HG03025 (cell line): ENCODE measurements around the gene ZNF445.
A peak's percentile ranks its signal among the peaks of the same experiment; 100 is the strongest.
"Not testable (repeated sequence)": the region's sequence is repeated elsewhere in the genome, so short reads cannot be mapped to it uniquely, and the experiment has no call there.

Experiments
- ATAC-seq: cut with Tn5 transposase; IDR thresholded peaks from one replicate; pipeline ENCODE4 v1.9.1; 2021; ENCODE audit warnings: mild to moderate bottlenecking, moderate library complexity; ENCODE audit not compliant: unreplicated experiment, low FRiP score

ZNF445 gene

DNA sequence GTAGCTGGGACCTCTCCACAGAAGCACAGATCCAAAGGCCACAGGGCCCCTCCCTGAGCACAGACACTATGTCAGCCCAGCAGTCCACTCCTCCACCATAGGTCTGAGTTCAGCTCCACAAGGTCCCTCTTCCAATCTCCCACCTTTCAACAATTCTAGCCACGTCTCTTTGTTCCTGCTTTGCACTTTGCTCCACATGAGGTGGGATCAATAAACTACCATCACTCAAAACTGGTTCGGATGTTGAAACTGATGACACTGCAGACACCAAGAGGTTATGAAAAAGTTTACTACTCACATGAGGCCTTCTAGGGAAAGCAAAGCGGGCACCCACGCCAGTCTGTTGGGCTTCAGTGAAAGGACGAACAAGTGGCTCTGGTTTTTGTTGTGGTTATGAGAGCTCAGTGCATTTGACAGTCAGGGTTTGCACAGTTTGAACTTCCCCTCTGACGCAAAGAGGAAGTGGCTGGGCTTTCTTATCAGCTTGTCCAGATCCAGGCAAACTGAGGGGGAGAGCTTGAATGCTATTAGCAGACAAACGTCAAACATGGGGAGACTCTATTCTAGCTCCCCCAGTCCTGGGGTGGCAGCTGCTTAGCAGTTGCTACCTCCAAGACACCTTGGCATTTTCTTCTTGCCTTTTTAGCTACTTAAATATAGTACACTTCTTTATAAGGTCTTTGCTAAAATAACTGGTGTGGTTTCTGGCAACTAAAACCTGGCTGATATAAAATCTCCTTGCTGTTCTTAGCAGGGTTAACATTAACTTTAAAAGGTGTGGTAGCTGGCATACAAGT, 37.8 kb downstream of the ZNF445 start:
- peak; percentile 95 for ATAC-seq

DNA sequence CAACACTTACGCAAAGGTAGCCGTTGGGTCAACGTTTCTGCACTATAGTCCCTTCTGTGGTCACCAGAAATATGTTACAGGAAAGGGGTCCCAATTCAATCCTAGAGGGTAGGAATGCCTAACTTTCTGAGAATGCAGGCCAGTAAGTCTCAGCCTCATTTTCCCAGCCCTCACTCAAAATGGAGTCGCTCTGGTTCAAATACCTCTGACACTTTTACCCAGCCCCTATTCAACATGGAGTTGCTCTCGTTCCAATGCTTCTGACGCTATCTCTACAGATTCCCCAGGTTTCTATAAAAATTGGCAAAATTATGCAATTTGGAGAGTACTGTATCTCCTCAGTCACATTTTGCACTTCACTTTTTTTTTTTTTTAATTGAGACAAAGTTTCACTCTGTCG, 39.7 kb downstream of the ZNF445 start:
- ATAC-seq = no peak

DNA sequence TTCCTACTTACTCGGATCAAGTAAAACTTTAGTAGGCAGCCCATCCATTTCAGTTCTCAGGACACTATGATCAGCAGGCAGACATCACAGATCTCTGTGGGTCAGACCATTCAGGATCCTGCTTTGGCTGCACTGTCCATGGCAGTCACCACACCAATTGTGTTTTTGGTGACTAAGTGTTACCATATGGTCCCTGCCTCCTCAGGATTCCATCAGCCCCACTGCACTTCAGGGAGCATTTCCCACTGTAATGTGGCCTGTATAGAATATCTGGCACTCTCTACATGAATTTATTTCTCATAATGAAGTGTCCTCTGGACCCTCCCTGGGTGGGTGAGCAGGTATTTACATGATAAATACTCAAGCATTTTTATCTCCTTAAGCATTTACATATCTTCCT, 41.3 kb downstream of the ZNF445 start:
- ATAC-seq = no peak

DNA sequence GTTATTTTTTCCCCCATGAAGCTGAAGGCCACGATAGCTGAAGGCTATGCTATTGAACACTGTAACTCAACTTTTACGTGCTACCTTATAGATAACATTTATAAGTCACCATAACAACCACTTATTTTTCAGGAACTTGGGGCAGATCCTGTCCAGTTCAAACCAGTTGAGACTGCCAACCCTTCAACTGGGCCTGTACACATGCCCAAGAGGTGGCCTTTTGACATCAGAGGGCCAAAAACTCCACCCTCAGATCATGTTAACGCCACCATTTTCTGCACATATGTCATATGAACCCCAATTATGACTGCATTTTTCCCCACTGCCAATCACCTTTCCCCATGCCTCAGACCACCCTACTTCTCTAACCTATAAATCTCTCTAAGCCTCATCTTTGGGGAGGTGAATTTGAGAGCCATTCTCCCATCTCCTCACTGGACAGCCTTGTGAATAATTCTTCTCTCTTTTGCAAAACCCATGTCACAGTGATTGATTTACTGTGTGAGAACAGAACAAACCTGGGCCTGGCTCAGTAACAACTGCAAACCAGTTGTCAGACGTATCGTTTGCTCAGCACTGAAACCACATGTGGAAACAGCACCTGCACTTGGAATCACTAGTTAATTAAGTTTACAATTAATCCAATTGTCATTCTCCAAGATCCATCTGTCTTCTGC, 42.5 kb downstream of the ZNF445 start:
- no peak for ATAC-seq

DNA sequence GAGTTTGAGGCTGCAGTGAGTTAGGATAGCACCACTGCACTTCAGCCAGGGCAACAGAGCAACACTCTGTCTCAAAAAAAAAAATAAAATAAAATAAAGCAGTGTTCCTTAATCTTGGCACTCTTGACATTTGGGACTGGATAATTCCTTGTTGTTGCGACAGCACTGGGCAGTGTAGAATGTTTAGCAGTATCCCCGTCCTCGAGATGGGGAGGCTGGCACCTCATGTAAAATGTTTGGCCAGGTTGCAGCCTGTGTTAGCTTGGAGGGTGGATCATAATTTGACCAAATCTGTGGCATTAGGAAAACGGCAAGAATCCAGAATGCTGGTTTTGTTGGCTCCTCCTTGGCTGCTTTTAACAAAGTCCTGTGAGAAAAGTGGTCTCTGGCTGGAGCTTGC, 47.0 kb downstream of the ZNF445 start:
- no peak for ATAC-seq

DNA sequence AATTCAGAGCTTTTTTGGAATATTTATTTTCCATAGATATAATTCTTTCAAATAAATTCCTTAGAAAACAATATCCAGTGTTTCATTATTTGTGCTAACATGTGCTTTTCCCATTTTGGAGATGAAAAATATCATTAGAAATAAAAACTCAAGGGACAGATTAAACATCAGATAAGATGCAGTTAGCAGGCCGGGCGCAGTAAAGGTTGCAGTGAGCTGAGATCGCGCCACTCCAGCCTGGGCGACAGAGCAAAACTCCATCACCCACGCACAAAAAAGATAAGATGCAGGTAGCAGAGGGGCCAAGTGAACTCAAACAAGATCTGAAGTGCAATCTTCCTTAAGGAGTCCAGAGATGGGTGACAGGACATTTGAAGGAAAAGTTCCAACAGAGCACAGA, 48.0 kb downstream of the ZNF445 start:
- ATAC-seq = no peak

DNA sequence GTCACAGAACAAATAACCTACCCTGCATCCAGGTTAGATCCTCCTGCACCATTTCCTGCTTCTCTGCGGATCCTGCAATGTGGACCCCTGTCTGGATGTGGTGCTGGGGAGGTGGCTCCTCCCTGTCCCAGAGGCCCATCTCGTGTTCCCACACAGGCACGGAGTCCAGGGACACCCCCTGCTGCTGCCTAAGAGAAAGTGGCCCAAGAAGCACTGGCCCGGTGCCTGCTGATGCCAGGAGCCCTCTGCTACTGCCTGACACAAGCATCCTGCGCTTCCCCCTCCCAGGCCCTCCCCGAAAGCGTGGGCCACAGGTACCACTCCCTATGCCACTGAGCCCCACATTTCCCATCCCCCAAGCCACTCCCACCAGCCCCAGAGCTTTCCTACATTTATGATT, 48.6 kb downstream of the ZNF445 start:
- no peak for ATAC-seq

DNA sequence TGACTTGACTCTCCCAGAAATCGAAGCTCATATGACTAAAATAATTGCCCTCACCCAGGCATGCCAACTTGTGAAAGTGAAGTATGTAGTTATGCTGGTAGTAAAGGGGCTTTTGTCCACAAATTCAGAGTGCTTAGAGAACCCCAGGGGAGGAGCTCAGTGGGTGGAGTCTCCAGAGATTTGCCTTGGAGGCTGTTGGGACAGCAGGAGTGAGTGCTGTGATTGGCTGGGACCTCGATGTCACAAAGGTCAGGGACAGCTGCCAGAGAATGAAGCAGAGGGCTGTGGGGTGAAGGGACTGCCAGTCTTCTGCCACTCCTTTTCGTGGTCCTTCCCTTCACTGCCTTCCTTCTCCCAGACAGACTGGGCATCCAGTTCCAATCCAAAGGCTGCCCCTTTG, 49.8 kb downstream of the ZNF445 start:
- ATAC-seq = no peak

DNA sequence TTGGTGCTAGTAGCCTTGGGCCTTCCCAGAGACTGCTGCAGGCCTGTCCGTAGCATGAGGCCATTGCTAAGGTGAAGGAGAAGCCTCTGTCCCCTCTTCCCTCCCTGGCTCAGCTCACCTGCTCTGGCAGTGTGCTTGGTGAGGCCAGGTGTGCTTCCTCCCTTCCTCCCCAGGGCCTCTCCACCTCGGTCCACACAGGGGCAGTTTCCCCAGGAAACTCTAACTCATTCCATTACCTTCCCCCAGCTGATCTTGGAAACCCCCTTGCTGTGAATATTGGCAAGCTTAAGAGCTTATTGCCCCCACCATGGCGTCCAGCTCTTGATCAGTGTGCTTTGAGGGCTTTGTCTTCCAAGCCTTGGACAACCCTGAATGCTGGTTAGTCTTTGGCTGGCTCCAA, 52.7 kb downstream of the ZNF445 start:
- ATAC-seq = no peak

DNA sequence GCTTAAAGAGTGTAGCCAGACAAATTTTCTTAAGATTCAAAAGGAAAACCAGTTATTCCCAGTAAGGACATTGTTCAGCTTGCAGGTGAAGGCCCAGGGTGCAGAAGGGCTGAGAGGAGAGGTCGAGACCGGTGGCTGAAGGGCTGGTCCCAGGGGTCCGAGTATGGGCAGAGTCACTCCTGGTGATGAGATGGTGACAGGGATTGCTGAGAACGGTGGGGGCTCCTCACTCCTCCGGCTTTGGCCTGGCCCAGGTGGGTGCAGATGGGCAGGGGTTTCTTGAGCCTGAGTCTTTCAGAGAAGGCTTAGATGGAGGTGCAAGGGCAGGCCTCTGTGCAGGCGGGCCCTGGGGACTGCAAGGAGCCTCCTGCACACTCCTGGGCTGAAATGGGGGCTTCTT, 56.2 kb downstream of the ZNF445 start:
- no peak for ATAC-seq

DNA sequence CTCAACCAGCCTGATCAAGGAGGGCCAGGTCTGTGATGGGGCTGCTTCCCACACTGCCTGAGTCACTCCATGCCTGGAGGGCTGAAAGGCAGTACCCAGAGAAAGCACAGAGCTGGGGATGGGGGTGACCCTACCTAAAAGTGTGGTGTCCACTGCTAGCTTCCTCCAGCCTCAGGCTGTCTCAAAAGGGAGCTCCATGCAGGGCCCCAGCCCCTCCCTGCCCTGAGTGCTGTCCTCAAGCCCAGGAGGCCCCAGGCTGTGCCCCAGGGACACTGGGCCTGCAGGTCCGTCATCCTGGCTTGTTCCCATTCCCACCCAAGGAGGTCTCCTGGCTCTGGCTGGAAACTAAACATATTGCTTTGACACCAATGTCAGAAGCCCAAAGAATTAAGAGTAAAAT, 56.8 kb downstream of the ZNF445 start:
- ATAC-seq = no peak

DNA sequence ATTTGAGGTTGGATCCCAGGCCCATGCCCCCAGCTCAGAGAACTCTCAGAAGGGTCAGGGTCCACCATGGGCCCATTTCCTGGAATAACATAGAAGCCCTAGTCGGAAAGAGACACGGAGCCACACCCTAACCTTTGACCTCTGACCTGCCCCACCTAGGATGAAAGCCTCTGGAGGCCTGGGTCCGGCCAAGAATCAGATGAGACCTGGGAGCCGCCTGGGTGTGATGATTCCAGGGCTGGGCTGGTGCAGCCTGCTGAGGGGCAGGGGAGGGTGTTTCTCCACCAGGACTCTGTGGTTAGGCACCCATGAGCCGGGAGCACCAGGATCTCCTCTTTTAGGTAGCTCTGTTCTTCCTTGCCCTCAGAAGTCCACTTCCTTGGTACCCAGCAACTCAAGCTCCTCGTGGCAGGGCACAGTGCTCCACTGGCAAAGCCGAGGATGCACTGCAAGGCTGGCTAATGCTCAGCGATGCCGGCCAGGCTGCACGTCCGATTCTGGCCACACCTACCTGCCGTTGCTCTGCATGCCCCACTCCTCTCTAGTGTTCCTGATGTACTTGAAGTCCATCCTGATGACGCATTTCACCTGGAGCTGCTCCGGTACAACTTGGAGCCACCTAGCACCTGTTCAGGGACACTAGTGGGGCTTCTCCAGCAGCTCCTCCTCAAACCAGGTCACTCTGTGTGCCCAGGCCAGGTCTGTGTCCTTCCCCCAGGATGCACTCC, 57.4 kb downstream of the ZNF445 start:
- no peak for ATAC-seq

DNA sequence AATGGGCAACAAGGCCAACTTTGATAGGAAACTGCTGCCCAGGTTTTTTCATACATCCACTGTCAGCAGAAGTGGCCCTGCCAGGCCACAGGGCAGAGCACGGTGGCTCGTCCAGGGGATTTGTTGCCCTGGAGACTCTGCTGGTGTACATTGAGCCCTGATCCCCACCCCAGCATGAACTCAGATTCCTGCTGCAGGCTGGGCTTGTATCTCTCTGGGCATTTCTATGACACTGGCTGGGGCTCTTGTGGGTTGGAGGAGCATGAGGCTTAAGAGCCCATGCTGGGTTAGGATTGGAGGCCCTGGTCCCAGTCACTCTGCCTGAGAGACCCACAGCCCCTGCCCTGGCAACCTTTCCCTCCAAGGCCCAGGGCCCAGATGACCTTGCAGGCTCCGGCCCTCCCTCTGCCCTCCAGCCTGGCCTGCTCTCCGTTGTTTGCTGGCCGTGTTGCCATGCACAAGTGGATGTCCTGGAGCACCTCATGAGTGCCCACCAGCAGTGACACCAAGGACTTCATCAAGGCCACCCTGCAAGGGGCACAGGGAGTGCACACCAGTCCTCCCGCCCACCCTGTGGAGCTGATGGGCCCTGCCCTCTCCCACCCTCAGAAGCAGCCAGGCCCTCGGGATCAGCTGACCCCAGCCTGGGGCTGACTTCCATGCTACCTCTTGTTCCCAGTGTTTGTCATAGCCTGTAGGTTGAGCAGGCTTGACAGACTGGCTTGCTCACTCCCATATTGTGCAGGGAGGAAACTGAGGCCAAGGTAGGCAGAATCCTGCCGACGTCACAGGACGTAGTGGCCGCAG, 58.2 kb downstream of the ZNF445 start:
- no peak for ATAC-seq

DNA sequence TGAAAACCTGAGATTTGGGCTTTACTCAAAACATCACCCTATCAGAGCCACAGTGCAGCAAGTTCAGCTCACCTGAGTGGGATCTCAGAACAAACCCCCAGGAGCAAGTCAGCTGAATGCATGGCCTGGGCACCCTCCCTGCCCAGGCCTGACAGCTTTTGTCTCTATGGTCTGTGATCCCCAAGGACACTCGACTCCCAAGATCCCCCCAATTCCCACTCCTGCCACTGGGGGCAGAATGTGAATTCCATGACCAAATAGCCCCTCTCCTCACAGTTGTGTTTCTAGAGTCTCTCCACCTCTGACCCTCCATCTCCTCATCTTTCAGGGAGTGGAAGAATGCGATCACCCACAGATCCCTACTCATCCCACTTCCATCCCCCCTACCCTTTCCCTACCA, 58.9 kb downstream of the ZNF445 start:
- ATAC-seq = no peak

DNA sequence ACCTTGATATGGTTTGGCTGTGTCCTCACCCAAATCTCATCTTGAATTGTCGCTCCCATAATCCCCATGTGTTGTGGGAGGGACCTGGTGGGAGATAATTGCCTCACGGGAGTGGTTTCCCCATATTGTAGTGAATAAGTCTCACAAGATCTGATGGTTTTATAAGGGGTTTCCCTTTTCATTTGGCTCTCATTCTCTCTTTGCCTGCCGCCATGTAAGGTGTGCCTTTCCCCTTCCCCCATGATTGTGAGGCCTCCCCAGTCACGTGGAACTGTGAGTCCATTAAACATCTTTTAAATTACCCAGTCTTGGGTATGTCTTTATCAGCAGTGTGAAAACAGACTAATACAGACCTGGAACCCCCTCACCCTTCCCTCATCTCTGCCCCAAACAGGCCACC, 59.4 kb downstream of the ZNF445 start:
- not testable (repeated sequence) for ATAC-seq

DNA sequence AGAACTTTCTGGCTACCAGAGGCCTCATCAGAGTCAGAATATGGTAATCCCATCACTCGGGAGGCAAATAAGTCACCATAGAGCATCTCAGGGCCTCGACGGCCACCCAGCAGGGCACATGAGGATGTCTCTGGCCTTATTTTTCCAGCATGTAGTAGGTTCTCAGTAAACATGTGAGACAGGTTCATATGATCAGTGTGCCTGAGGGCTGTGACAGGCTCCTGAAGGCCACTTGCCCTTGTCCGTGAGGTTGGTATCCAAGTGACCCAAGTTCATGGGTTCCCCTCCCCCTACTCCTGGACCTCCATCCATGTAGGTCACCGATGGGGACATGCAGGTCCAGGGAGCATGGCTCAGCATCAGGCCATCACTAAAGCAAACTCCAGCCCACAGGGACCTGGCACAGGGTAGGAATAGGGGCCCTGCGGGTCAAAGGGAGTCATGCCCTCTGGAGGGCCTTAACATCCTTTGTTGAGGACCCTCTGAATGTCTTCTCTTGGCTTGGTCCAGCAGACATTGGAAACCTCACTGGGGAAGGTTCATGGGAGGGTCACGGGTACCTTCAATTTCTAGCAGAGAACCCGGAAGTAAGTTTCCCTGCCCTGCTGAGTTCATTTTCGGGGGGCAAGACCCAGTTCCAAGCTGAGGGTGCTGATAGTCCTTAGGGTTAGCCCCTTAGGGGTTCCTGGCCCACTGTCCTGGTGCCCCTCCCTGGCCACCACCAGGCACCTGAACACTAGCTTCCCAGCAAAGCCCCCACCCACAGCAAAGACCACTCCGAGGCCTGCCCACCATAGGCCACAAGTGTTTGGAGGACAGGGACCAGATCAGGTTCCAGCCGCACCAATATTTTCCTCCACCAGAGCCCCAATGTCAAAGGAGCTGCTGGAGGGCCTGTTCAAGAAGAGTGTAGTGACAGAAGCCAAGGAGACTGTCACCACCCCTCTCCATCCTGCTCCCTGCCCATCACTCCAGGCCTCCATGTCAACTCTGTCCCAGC, 61.1 kb downstream of the ZNF445 start:
- no peak for ATAC-seq

DNA sequence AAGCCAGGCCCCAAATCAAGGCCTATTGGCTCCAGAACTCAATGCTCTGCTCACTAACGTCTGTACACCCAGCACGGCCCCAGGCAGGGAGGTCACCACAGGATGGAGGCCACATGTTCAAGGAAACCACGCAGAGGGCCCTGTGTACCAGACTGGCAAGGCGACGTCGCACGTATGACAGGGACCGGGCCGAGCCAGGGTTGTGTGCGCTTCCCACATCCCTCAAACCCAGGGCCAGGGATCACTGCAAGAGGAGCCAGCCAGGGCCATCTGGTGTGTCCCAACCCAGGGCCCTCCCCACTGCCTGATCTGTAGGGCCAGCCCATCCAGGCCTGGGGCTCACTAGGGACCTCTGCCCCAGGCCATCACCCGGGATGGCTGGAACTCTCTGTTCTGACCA, 62.0 kb downstream of the ZNF445 start:
- no peak for ATAC-seq

DNA sequence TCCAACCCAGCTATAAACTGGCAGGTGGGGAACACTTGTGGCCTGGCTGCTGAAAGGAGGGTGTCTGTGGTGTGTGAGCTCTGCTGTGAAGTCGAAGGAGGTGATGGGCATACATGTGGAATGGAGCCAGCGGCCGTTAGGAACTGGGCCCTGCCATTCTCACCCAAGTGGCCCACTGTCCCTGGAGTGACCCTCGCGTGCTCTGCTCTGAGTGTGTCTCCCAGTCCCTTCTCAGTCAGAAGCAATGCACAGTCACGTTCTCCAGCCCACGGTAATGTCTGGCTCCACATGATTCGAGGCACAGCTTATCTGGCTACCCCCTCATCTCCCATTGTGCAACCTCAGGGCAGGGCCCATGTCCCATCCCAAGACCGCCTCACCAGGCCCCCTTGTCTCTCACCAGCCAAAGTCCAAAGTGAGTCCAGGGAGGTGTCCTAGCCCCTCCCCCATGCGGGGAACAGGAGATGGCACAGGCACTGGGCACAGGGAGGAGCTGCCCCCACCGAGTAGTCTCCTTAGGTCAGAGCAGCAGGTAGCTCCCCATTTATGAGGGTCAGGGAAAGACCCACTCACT, 62.9 kb downstream of the ZNF445 start:
- no peak for ATAC-seq

DNA sequence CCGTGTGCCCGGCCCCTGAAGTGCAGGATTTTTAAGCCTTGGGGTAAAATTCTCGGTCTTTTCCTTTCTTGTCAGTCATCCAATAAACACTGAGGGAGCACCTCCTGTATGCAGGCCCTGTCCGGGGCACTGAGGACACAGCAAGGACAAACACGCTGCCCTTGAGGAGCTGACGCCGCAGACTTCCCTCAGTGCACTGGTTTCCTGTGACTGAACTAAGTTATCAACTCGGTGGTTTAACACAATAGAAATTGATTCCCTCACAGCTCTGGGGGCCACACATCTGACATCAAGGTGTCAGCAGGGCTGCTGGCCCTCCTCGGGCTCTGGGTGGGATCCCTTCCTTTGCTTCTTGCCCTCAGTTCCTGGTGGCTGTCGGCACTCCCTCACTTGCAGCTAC, 65.1 kb downstream of the ZNF445 start:
- ATAC-seq = no peak
